Stimulated activated CD4-positive, alpha-beta T cell treated with anti-CD3 and anti-CD28 coated beads, Interleukin-2, amount 100 ng/mL, for 48 hours (primary cell): Measurements from ENCODE around the gene MYMK.

Source experiments
- DNase-seq, 2 donors: peaks; one replicate each; pipeline ENCODE4 v3.0.0-alpha.2; 2020

Gene MYMK

DNA sequence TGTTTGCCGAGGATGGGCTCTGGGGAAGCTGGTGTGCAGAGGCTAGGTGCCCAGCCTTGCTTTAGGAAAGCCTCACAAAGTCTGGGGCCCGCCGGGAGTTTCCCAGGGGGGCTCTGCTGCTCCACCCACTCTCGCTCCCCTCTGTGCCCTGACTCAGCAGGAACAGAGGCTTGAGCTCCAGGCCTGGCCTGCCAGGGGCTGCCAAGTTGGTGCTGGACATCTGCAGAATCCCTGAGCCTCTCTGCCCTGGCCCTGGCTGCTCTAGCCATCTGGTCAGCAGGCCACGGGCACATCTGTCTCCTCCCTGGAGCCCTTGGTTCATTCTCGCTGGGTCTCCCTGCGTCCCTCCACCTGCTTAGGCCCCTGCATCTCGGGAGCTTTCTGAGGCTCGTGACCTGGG lies 9.1 kb upstream of the MYMK start:
- no peak for DNase-seq

- peak; percentile 66 to 67 for DNase-seq
Measured at GRCh38 chr9:133532937-133533668, 8.3 kb upstream of the MYMK start.

- DNase-seq = no peak
Measured at GRCh38 chr9:133531293-133531692, 6.5 kb upstream of the MYMK start.

- DNase-seq = no peak
Measured at GRCh38 chr9:133529874-133530273, 5.1 kb upstream of the MYMK start.

DNA sequence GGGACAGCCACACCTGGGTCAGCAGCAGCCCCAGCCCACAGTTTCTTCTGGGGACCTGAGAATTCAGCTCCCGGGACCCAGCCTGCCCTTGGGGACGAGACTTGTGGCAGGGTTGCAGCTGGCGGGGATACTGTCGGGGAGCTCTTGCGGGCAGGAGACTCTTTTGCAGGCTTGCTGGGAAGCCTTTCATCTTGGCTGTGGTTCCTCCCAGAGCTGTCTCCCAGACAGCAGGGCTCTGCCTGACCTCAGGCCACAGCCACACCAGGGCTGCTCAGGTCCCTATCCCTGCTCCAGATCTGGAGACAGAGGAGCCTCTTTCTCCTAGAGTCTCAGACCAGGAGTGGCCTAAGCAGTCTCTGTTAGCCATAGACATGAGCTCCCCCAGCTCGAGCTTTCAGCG lies 4.7 kb upstream of the MYMK start:
- DNase-seq = no peak

DNA sequence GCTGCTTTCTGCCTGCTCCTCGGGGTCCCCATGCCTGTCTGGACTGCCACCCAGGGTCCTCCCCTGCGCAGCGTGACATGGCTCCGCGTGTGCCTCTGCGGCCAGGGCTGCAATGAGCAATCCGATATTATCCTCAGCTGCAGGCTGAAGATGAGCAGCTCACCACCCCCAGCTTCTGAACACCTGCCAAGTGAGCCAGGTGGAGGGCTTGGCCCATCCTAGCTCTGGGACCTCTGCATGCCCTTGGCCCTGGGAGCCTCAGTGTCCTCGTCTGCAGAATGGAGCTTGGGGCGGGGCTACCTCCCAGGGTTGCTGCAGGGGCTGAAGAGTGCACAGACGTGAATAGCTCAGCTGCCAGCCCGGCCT lies 4.1 kb upstream of the MYMK start:
- DNase-seq = no peak

DNA sequence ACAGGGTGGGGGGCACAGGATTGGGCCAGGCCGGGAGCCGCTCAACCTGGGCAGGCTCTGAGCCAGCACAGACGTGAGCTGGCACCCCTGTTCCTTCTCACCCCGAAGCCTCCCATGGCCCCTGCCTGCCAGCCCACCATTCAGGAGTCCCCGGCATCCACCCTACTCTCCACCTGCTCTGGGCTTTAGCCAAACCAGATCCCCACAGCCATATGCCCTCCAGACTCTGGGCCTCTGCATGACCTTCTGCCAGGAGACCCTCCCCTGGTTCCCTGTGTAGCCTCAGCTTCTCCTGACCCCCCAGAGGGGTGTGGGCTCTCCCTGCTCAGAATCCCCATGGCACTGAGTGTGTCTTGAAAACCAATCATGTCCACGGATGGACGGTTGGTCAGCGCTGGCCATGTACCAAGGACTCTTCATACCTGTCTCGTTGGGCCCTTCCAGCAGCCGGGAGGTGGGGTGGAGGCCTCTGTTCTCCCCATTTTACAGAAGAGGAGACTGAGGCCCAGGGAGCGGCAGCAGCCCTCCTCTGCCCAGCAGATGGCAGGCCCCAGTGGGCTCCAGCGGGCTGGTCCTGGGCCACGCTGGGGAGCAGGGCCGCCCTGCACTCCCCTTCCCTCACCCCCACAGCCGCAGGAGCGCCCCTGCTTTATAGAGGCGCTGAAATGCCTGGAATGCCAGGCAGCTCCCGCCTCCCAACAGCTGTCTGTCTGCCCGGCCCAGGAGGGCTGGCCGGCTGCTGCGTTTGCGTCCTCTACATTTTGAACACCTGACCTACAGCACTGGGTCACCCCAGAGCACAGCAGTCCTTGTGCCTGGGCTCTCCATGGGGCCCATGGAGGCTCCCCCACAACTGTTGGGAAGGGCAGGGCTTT lies 3.5 kb upstream of the MYMK start:
- DNase-seq = no peak

- no peak for DNase-seq
Measured at GRCh38 chr9:133527444-133527920, 2.7 kb upstream of the MYMK start.

DNA sequence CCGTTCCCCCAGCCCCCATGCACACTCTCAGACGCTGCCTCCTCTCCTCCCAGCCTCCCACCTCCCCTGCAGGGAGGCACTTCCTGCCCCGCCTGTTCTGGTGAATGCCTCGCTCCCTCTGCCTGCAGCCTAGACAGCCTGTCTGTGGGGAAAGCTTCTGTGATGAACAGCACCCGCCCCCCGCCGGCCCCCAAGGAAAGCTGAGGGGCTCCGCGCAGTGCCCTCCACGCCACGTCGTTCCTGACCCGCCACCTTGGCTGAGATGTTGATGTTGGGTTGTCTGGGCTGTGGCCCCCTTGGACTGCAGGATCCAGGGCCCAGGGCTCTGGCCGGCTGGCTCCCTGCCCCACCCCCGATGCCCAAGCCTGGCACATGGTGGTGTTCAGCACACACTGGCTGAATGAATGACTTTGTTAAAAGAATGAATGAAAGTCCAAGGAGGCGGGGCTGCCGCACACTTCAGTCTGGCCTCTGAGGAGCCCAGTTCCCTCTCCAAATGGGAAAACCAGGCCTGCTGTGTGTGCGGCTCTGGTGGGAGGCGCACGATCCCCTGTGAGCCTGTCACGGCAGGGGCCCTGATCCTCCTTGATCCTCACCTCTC lies 2.1 kb upstream of the MYMK start:
- DNase-seq = no peak

DNA sequence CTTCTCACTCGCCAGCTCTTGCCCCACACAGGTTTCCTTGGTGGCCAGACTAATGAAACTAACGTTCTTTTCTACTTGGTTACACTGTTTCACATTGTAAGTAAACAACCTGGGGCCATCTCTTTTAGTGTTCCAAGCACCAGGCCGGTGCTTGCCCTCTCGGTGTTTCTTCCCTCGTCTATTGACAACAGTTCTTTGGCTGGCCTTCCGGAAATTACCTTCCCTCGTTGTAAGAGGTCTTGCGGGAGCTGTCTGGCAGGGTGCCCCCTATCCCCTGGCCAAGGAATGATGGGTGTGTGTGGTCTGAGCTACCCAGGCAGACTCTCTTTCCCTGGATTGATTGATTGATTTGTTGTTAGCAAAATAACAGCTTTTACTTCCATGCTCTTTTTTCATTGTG lies 918 bp upstream of the MYMK start:
- no peak for DNase-seq

GRCh38 chr9:133524146-133524545 lies 613 bp downstream of the MYMK start:
- no peak for DNase-seq

DNA sequence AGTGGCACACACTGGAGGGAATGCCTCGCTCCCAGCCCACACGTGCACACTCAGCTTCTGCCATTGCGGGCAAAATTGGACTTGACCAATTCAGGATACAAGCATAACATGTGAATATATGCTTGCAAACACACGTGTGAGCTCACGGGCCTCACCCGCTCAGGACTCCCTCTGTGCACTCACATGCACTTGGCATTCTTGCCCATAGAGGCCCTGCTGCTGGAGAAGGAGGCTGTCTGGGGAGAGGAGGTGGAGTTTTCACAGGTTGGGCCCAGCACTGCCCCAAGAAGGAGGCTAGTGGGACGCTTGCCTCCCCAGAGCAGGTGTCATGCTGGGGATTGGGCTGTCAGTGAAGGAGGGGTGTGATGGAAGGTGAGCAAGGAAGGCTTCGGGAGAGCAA lies 1.7 kb downstream of the MYMK start:
- DNase-seq = no peak

- no peak for DNase-seq
Measured at GRCh38 chr9:133522073-133522910, 2.5 kb downstream of the MYMK start.

- no peak for DNase-seq
Measured at GRCh38 chr9:133521122-133522072, 3.4 kb downstream of the MYMK start.

- no peak for DNase-seq
Measured at GRCh38 chr9:133520121-133520835, 4.5 kb downstream of the MYMK start.

GRCh38 chr9:133519693-133520092 lies 5.1 kb downstream of the MYMK start:
- DNase-seq = no peak

DNA sequence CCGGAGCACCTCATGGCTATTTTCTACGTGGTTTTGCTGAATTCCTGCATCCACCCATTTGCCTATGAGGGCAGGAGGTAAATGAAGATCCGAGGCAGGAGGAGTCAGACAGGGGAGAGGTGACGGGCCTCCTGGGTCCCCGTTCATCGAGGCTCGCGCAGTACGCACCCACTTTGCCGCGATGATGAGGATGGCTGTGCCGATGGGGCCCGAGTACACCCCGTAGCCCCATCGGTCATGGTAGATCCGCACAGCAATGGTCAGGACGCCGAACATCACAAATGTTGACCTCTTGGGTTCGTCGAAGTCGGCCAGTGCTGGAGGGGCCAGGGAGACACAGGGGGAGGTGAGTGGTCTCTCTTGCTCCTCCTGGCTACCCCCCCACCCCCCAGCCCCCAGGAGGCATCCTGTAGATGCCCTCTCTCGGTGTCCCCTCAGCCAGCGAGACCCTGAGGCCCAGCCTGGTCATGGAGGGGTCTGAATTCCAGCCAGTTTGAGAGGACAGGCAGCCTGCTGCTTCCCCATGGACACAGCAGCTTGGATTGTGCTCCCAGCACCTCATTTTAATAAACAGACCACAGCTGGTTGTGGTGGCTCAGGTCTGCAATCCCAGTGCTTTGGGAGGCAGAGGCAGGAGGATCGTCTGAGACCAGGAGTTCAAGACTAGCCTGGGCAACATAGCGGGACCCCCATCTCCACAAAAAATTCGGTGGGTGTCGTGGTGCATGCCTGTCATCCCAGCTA lies 5.9 kb downstream of the MYMK start:
- no peak for DNase-seq

DNA sequence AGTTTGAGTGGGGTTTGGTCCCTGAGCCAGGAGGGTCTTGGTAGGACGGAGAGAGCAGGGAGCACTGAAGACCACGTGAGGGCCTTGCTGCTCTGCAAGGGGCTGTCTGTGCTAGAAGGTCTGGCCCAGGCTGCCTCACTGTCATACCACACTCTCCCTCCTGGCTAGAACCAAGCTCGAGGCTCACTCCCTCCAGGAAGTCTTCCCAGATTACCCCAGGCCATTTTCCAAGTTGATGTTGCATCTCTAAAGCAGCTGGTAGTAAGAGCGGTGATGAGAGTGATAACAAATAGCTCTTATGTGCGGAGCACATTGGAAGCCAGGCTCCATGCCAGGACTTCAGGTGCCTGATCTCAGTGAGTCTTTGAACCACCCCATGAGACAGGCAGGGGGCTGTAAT lies 6.6 kb downstream of the MYMK start:
- DNase-seq = no peak

DNA sequence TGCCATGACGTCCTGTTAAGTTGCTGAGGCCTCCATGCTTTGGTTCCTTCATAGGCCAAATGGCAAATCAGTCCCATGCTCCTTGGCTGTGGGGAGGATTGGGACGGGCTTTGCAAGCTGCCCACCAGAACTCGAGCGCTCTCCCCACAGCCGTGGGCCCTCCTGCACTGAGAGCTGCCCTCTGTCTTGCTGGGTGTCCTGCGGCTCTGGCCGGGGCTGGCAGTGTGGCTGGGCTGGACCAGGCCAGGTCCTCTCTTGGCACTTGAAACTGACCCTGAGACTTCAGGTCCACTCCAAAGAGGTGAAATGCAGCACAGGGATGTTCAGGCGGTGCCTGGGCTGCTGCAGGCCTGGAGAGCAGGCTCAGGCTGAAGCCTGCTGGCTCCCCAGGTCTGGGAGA lies 7.0 kb downstream of the MYMK start:
- no peak for DNase-seq

DNA sequence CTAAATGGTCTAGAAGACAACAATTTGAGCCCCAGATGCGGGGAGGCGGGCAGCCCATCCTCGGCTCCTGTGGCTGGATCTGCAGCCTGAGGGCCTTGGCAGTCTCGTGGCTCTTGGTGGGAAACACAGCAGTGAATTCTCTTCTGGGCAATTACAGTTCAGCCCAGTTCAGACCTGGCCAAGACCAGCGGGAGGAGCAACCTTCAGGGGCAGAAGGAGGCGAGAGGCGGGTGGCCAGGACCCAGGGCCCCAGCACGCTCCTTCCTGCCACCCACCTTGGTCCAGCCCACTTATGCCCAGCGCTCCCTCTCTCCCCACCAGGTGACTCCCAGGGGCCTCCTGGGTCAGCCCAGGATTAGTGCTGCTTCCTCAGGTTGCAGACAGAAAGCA lies 7.8 kb downstream of the MYMK start:
- no peak for DNase-seq
